ENCODE results near the gene MAST4.

- TF ChIP-seq CTCF (conservative IDR thresholded peaks at IDR 0.05; ENCODE audit: low read length) (no peak), EZH2phosphoT487 (IDR thresholded peaks at IDR 0.05; ENCODE audit: borderline replicate concordance, low read depth, low read length) (no peak)
Observed at GRCh38 chr5:66908230-66908629, 312.0 kb downstream of the MAST4 start.
